IMR-90 (cell line): ENCODE results near the gene RBPJ.
A peak's percentile ranks its signal among the peaks of the same experiment; 100 is the strongest.

Source experiments
- CEBPB ChIP-seq: IDR thresholded peaks from 2 replicates; pipeline ENCODE4 v1.6.1; 2012; ENCODE audit warnings: low read depth, low read length, improper control_type of control experiment
- POLR2A ChIP-seq: IDR thresholded peaks from 2 replicates; pipeline ENCODE4 v1.6.1; 2012; ENCODE audit warnings: mild to moderate bottlenecking, low read depth, low read length
- RAD21 ChIP-seq: IDR thresholded peaks from 2 replicates; pipeline ENCODE4 v1.6.1; 2012; ENCODE audit warnings: low read length, improper control_type of control experiment

DNA sequence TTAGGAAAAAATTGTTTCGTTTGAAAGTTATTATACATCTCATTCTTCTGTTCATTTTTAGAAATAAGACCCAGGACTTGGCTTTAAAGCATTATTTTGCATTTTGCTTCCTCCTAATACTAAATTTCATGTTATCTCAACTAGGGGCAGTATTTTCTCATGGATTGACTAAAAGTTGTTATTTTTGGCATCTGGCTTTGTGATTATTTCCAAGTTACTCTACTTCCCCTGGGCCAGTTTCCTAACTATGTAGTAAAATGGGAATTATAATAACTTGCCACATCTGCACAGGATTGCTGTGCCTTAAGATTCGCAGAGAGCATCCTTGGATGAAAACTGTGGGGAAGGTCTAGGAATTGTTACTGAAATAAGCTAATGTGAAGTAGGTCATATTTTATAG is 3.0 kb downstream of the RBPJ start:
- TF ChIP-seq RAD21: peak; percentile 13
- no peak for TF ChIP-seq POLR2A
- TF ChIP-seq CEBPB: no peak
